ENCODE results near the gene C19orf25. TPM values are rescaled to one million over a fixed set of nuclear protein-coding genes. Genes with fewer than 3 reads are reported as not detected.

The C19orf25 gene
- polyA plus RNA-seq, 1 donor from 2014 or later: 80.2 TPM

GRCh38 chr19:1491114-1491848, 12.3 kb upstream of the C19orf25 start, which contains the start of gene REEP6:
Gene REEP6 (plus strand): TSS chr19:1491181. CDS start chr19:1491270, 89 bp downstream.
- Histone ChIP-seq H3K4me3 (ENCODE audit: low read length) (peak within 1 kb of the TSS; percentile 78), H3F3A (ENCODE audit: insufficient read depth, low read length, poor library complexity, severe bottlenecking) (no peaks in the 10 kb centered on the region), H2AFZ (ENCODE audit: low read depth, low read length) (peak within 1 kb of the TSS; percentile 42), H4K20me1 (ENCODE audit: insufficient read depth) (no peaks in the 10 kb centered on the region), H3K9me3 (ENCODE audit: low read length) (no peaks in the 10 kb centered on the region), H3K79me2 (replicated peaks; ENCODE audit: insufficient read depth, low read length) (no peaks in the 10 kb centered on the region), H3K4me2 (ENCODE audit: low read length) (peak within 1 kb of the TSS; percentile 35), H3K9me2 (ENCODE audit: insufficient read depth, low read length) (no peaks in the 10 kb centered on the region), H3K9ac (ENCODE audit: low read length) (peak within 1 kb of the TSS; percentile 77), H3K27me3 (ENCODE audit: insufficient read depth, low read depth, low read length) (peaks cover 4% of the 10 kb centered on the region), H3K36me3 (ENCODE audit: insufficient read depth, low read length) (no peaks in the 10 kb centered on the region), H3K27ac (ENCODE audit: low read length) (peak within 1 kb of the TSS; percentile 80)
- TF ChIP-seq EZH2 (IDR thresholded peaks at IDR 0.05; ENCODE audit: borderline replicate concordance, insufficient read depth, low read length, poor library complexity, severe bottlenecking): no peak
- TF ChIP-seq REST (IDR thresholded peaks at IDR 0.05; ENCODE audit: borderline replicate concordance): no peak
- peak; percentile 31 for TF ChIP-seq CTCF (IDR thresholded peaks at IDR 0.05; ENCODE audit: poor library complexity, severe bottlenecking)
- peak; percentile 56 for TF ChIP-seq MXI1 (conservative IDR thresholded peaks at IDR 0.05; ENCODE audit: poor library complexity, severe bottlenecking)
- peak; percentile 26 for TF ChIP-seq EP300 (conservative IDR thresholded peaks at IDR 0.05; ENCODE audit: poor library complexity, severe bottlenecking)
- TF ChIP-seq POLR2AphosphoS5 (IDR thresholded peaks at IDR 0.05): peak; percentile 72
- peak; percentile 45 for TF ChIP-seq SMC3 (conservative IDR thresholded peaks at IDR 0.05; ENCODE audit: poor library complexity)
- peak; percentile 47 for TF ChIP-seq RAD21 (conservative IDR thresholded peaks at IDR 0.05)
- no peak for TF ChIP-seq TAF1 (IDR thresholded peaks at IDR 0.05; ENCODE audit: low read depth)

- H3K79me2 ChIP-seq (replicated peaks; ENCODE audit: insufficient read depth, low read length): no peaks in the 10 kb centered on the region
- H3K27ac ChIP-seq (ENCODE audit: low read length): peak within 1 kb of the TSS; percentile 80
- H2AFZ ChIP-seq (ENCODE audit: low read depth, low read length): peak within 1 kb of the TSS; percentile 42
- H3K36me3 ChIP-seq (ENCODE audit: insufficient read depth, low read length): no peaks in the 10 kb centered on the region
- peak; percentile 69 for TF ChIP-seq POLR2AphosphoS5 (IDR thresholded peaks at IDR 0.05)
- TF ChIP-seq MXI1 (conservative IDR thresholded peaks at IDR 0.05; ENCODE audit: poor library complexity, severe bottlenecking): peak; percentile 80
- peak; percentile 55 for TF ChIP-seq REST (IDR thresholded peaks at IDR 0.05; ENCODE audit: borderline replicate concordance)
- no peak for TF ChIP-seq EZH2 (IDR thresholded peaks at IDR 0.05; ENCODE audit: borderline replicate concordance, insufficient read depth, low read length, poor library complexity, severe bottlenecking)
- TF ChIP-seq SMC3 (conservative IDR thresholded peaks at IDR 0.05; ENCODE audit: poor library complexity): peak; percentile 29
- TF ChIP-seq TAF1 (IDR thresholded peaks at IDR 0.05; ENCODE audit: low read depth): peak; percentile 57
- TF ChIP-seq RAD21 (conservative IDR thresholded peaks at IDR 0.05): no peak
- TF ChIP-seq CTCF (IDR thresholded peaks at IDR 0.05; ENCODE audit: poor library complexity, severe bottlenecking): no peak
- TF ChIP-seq EP300 (conservative IDR thresholded peaks at IDR 0.05; ENCODE audit: poor library complexity, severe bottlenecking): peak; percentile 48
- no peaks in the 10 kb centered on the region for H3K9me2 ChIP-seq (ENCODE audit: insufficient read depth, low read length)
- H3K9ac ChIP-seq (ENCODE audit: low read length): peak within 1 kb of the TSS; percentile 77
- H3K27me3 ChIP-seq (ENCODE audit: insufficient read depth, low read depth, low read length): peaks cover 4% of the 10 kb centered on the region
- peak within 1 kb of the TSS; percentile 78 for H3K4me3 ChIP-seq (ENCODE audit: low read length)
- no peaks in the 10 kb centered on the region for H3F3A ChIP-seq (ENCODE audit: insufficient read depth, low read length, poor library complexity, severe bottlenecking)
- H4K20me1 ChIP-seq (ENCODE audit: insufficient read depth): no peaks in the 10 kb centered on the region
- peak within 1 kb of the TSS; percentile 35 for H3K4me2 ChIP-seq (ENCODE audit: low read length)
- no peaks in the 10 kb centered on the region for H3K9me3 ChIP-seq (ENCODE audit: low read length)
These were observed 11.5 kb upstream of the C19orf25 start, which contains the start of gene PCSK4 for GRCh38 chr19:1490311-1491113. Gene PCSK4 (minus strand): TSS chr19:1490350. CDS start chr19:1490346, 4 bp downstream.
